ENCODE measurements around the gene ADAMTSL2. TPM values are rescaled to one million over a fixed set of nuclear protein-coding genes. Genes with fewer than 3 reads are reported as not detected.
"Not testable (repeated sequence)": the region's sequence is repeated elsewhere in the genome, so short reads cannot be mapped to it uniquely, and the experiment has no call there.

Gene ADAMTSL2
- total RNA-seq, 1 donor from 2014 or later: 9.5 TPM

DNA sequence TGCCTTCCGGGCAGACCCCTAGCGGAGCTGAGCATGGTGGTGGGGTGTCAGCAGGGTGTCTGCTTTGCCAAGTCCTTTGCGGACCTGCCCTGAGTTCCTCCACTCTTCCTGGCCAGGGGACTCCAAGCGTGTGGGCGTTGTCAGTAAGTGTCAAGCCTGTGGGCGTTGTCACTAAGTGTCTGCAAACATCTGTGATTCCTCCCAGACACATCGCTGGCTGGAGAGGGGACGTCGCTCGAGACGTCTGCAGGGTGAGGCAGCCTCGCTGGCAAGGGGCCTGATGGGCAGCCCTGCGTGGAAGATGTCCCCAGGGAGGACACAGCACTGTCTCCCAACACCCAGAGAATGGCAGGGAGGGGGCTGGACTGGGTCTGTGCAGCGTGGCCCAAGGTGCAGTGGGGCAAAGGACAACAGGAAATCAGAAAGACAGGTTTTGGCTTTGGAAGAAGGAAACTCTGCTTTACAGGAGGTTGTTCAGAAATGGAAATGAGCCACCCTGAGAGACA, 28.8 kb downstream of the ADAMTSL2 start:
- peak; percentile 83 for DNase-seq (ENCODE audit: missing footprints)
- peak; percentile 60 for ATAC-seq
- intact Hi-C loops (cut with DNase I): no loop called here

DNA sequence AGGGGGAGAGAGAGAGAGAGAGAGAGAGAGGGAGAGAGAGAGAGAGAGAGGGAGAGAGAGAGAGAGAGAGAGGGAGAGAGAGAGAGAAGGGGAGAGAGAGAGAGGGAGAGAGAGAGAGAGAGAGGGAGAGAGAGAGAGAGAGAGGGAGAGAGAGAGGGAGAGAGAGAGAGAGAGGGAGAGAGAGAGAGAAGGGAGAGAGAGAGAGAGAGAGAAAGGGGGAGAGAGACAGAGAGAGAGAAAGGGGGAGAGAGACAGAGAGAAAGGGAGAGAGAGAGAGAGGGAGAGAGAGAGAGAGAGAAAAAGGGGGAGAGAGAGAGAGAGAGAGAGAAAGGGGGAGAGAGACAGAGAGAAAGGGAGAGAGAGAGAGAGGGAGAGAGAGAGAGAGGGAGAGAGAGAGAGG, 29.3 kb downstream of the ADAMTSL2 start:
- intact Hi-C loops (cut with DNase I); ATAC-seq; DNase-seq (ENCODE audit: missing footprints): not testable (repeated sequence)

DNA sequence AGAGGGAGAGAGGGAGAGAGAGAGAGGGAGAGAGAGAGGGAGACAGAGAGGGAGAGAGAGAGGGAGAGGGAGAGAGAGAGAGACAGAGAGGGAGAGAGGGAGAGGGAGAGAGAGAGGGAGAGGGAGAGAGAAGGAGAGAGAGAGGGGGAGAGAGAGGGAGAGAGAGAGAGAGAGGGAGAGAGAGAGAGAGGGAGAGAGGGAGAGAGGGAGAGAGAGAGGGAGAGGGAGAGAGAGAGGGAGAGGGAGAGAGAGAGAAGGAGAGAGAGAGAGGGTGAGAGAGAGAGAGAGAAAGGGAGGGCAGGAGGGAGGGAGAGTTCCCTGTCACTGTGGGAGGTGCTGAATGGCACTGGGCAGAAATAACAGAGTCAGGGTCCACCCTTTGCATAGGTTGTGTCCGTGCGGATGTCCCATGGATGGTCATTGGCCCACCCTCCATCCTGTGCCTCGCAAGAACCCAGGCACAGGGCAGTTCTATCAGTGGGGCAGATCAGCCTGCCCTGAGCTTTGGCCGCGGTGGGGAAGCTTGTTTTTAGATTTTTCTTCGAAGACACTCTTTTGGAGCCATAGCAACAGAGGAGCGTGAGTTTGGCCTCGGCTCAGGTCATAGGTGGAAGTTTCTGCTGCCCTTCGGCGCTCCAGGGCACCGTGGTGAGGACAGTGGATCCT, 30.1 kb downstream of the ADAMTSL2 start:
- no peak for DNase-seq (ENCODE audit: missing footprints)
- intact Hi-C loops (cut with DNase I): no loop called here
- ATAC-seq: peak; percentile 11

DNA sequence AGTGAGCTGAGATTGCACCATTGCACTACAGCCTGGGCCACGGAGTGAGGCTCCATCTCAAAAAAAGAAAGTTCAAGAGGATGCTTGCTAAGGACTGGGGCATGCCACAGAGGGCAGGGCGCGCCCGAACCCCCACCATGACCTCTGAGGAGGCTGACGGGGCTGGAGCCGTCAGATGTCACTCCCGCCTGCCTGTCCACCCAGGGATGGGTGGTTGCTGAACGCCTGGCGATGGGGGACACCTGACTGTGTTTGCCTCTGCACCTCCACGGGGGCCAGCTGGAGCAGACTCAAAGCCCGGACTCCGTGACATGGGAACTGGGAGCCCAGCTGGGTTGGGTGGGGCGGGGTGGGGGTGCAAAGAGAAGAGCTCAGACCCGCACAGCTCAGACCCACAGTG, 31.9 kb downstream of the ADAMTSL2 start:
- intact Hi-C loops (cut with DNase I): no loop called here
- DNase-seq (ENCODE audit: missing footprints): no peak
- ATAC-seq: no peak

DNA sequence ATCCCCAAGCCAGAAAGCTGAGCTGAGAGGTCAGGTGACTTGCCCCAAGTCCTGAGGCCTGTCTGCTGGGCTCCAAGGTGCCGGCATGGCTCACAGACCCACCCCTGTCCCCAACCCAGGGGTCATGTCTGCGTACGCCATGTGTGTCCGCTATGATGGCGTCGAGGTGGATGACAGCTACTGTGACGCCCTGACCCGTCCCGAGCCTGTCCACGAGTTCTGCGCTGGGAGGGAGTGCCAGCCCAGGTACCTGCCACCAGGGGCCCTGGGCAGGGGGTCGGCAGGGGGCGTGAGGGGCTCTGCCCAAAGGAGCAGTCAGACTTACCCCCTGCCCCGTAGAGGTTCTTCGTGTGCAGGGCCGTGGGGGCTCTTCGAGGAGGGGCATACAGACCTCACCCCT, 32.3 kb downstream of the ADAMTSL2 start:
- no peak for DNase-seq (ENCODE audit: missing footprints)
- ATAC-seq: no peak
- intact Hi-C loops (cut with DNase I): no loop called here

DNA sequence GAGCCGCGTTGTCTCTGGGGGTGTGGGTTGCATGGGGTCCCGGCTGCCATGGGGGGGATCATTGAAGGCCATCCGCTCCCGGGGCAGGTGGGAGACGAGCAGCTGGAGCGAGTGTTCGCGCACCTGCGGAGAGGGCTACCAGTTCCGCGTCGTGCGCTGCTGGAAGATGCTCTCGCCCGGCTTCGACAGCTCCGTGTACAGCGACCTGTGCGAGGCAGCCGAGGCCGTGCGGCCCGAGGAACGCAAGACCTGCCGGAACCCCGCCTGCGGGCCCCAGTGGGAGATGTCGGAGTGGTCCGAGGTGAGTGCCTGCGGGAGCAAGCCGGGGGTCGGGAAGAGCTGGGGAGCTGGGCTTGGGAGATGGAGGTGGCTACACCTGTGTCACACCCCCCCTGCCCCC, 33.7 kb downstream of the ADAMTSL2 start:
- DNase-seq (ENCODE audit: missing footprints) (no peak), ATAC-seq (no peak)
- intact Hi-C loops (cut with DNase I): no loop called here

DNA sequence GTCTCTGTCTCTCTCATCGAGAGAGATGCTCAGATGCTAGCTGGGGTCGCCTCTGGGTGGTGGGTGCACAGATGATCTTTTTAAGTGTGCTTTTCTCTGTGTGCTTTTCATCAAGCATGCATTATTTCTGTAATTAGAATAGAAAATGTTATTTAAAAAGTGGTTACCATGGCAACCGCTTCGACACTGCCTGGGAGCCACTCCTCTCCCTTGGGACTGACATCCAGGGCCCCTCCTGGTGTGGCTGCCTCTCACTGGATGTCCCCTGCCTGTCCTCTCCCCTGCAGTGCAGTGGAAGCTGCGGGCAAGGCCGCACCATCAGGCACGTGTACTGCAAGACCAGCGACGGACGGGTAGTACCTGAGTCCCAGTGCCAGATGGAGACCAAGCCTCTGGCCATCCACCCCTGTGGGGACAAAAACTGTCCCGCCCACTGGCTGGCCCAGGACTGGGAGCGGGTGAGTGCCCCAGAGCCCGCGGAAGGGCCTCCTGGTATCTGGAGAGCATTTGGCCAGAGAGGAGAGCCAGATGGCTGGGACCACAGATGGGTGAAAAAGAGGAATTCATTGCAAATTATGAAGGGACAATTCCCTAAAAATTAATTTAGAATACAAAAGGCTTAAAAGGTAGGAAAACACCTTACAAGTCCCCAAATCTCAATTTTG, 34.7 kb downstream of the ADAMTSL2 start:
- DNase-seq (ENCODE audit: missing footprints): no peak
- intact Hi-C loops (cut with DNase I): no loop called here
- no peak for ATAC-seq

DNA sequence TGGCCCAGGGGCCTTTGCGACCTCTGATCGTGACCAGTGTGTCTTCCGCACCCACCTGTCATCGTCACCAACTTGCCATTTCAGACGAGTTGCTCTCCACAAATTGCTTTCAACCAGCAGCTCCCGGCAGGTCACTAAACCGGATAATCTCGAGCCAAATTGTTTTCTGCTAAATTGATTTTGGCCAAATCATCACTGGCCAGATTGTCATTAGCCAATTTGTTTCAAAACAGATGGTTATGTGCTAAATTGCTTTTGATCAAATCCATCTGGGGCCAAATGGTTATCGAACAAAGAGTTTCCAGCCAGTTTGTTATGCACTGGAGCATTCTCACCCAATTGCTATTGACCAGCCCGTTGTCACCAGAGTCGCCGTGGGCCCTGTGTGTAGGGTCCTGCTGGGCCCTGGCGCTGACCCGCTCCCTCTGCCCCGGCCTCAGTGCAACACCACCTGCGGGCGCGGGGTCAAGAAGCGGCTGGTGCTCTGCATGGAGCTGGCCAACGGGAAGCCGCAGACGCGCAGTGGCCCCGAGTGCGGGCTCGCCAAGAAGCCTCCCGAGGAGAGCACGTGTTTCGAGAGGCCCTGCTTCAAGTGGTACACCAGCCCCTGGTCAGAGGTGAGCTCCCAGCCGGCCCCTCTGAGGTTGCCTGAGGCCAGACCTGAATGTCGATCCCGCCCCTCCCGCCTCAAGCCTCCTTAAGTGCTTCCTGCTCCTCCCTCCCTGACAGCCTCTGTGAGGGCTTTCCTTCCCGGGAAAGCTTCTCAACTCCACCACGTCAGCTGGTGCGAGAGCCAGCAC, 35.6 kb downstream of the ADAMTSL2 start:
- intact Hi-C loops (cut with DNase I): no loop called here
- ATAC-seq (no peak), DNase-seq (ENCODE audit: missing footprints) (no peak)

DNA sequence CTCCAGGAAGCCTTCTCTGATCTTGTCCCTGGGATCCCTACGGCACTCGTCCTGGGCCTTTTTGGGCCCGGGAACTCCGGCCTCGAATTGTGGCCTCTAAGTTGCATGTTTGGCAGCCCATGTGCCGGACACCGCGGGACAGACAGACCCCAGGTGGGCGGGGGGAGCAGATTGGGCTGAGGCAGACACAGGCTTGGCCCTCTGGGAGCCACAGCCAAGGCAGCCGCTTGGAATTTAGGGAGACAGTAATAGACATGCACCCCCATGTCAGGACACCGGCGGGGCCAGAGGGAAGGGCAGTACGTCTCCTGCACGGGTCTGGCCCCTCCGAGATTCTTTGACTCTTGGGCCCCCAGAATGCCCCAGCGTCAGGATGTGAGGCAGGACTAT, 36.2 kb downstream of the ADAMTSL2 start:
- ATAC-seq (no peak), DNase-seq (ENCODE audit: missing footprints) (no peak)
- intact Hi-C loops (cut with DNase I): no loop called here

DNA sequence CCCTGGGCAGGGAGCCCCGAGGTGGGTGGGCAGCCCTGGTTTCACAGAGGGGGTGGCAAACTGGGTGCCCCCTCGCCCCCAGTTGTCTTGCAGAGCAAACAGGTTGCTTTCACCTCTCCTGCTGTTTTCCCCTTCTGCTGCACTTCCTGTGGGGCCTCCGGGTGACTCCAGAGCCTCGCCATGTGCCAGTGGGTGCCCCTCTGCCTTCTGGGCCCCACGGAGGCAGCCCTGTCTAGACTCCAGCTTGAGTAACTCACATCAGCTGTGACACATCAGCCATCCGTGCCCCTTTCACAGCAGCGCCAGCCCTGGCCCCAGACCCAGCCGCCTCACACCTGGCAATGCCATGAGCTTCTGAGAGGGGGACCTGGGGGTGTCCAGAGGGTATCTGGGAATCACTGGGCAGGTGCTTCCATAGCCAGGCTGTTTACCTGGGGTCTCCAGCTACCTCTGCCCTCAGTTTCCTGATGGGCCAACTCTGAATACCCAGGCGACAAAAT, 36.9 kb downstream of the ADAMTSL2 start:
- DNase-seq (ENCODE audit: missing footprints): no peak
- intact Hi-C loops (cut with DNase I): no loop called here
- no peak for ATAC-seq

DNA sequence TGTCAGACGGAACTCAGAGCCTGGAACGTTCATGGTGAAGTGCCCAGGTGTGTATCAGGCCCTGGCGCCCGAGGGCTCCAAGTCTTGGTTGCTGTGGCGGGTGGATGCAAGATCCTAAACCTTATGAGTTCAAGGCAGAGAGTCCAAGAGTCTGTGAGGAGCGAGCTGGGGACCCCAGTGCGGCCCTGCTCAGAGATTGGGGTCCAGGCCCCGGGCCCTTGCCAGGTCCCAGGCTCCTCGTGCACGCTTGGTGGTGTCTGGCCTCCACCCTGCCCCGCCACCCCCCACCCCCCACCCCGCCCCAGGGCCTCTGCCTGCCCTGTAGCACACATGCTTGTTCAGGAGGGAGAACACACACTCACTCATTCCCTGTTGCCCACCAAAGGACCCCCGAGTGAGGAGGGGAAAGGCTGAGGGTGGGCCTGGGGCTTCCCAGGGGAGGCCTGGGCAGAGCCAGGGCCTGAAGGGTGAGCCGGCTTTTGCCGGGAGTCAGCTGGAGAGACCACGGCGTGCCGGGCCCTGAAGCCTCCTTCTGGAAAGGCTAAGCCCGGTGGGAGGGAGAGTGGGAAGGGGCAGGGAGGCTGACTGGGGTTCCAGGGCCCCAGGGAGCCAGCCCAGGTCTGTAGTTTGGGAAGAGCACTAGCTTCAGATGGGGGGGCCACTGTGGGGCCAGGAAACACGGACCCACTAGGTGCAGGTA, 37.5 kb downstream of the ADAMTSL2 start:
- intact Hi-C loops (cut with DNase I): no loop called here
- ATAC-seq (no peak), DNase-seq (ENCODE audit: missing footprints) (peak; percentile 4)

DNA sequence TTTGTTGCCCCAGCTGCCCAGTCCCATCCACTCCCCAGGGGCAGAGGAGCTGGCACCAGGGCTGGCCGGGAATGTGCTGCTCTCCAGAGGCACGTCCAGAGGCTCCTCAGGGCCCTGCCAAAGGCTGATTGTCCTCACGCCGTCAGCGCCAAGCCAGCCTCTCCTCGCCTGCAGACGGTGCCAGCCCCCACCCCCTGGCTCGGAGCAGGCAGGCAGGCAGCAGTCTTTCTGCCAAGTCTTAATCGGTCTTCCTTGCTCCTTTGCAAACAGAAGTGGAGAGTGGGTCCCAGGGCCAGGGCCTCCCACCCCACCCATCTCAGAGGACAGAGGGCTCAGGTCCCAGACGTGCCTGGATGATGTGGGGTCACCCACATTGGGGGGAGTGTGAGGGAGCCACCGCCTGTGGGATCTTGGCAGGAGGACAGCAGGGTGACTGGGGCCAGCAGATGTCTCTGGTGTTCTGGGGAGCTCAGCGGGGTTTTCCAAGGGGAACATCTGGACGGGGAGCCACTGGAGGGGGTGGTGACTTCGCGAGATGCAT, 38.4 kb downstream of the ADAMTSL2 start:
- DNase-seq (ENCODE audit: missing footprints) (peak; percentile 86), ATAC-seq (peak; percentile 88)
- intact Hi-C loops (cut with DNase I): no loop called here

DNA sequence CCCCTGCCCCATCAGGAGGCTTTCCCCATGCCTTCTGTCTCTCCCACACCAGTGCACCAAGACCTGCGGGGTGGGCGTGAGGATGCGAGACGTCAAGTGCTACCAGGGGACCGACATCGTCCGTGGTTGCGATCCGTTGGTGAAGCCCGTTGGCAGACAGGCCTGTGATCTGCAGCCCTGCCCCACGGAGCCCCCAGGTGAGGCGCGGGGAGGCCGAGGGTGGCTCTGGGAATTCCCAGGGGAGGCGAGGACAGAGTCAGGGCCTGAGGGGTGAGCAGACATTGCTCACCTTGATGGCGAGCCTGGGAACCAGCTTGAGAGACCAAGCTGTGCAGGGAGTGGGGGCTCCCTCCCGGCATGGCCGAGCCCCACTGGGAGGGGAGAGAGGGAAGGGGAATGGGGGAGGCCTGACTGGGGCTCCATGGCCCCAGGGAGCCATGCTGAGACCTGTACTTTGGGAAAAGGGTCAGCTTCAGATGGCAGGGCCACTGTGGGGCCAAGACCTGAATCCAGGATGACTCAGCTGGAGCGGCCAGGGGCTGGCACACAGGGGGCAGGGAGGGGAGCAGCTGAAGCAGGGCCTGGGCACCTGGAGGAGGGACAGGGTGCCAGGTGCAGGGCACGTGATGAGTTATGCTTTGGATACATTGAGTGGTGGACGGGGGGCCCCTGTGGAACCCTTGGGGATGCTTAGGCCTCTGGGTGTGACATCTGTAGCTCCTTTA, 39.4 kb downstream of the ADAMTSL2 start:
- DNase-seq (ENCODE audit: missing footprints) (peak; percentile 77), ATAC-seq (no peak)
- intact Hi-C loops (cut with DNase I): no loop called here

DNA sequence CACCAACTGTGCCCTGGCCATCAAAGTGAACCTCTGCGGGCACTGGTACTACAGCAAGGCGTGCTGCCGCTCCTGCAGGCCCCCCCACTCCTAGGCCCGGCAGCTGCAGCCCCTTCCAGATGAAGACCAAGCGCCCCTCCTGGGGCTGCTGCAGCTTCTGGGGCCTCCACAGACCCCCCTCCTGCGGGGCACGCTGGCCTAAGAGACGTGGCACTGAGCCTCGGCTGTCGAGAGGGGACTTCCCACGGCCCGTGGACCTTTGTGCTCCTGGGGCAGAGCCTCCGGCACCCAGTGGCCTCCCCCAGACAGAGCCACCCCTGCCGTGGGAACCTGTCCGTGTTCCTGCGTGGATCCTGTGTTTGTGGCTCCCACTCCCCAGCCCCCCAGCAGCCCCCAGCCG, 40.3 kb downstream of the ADAMTSL2 start:
- DNase-seq (ENCODE audit: missing footprints): peak; percentile 64
- intact Hi-C loops (cut with DNase I): no loop called here
- ATAC-seq: no peak

DNA sequence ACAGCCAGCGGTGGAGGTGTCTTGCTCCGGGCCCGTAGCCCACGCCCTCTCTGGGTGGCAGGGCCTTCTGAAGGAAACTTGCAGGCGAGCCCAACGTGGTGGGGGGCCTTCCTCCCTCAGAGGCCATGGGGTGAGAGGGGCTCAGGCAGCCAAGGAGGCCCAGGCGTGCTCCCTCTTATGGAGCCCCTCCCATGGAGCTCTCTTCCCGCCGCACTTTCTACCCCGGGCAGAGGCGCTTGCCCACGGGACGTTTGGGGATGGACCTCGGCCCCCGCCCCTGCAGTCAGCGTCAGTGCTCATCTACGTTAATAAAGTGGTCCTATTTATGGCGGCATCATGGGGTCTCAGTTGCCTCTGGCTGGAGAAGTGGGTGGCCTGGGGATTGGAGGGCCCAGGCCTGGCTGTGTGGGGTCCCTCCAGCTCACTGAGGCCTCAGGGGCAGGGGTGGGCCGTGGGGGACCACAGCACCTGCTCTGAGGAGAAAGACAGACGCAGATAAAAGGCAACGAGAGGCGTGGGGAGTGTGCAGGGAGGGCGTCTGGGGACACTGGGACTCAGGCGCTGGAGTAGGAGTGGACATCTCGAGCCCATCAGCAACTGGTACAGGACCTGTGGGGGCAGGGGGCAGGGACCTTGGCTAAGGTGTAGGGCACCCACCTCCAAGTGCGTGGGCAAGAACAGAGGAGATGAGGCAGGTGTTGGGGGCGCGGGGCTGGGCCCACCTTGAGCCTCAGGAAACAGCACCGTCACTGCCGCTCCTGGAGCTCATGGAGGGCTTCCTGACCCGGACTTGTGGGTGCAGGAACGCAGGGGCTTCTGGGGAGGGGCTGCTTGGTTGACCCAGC, 40.9 kb downstream of the ADAMTSL2 start:
- ATAC-seq (no peak), DNase-seq (ENCODE audit: missing footprints) (peak; percentile 45)
- intact Hi-C loops (cut with DNase I): no loop called here

DNA sequence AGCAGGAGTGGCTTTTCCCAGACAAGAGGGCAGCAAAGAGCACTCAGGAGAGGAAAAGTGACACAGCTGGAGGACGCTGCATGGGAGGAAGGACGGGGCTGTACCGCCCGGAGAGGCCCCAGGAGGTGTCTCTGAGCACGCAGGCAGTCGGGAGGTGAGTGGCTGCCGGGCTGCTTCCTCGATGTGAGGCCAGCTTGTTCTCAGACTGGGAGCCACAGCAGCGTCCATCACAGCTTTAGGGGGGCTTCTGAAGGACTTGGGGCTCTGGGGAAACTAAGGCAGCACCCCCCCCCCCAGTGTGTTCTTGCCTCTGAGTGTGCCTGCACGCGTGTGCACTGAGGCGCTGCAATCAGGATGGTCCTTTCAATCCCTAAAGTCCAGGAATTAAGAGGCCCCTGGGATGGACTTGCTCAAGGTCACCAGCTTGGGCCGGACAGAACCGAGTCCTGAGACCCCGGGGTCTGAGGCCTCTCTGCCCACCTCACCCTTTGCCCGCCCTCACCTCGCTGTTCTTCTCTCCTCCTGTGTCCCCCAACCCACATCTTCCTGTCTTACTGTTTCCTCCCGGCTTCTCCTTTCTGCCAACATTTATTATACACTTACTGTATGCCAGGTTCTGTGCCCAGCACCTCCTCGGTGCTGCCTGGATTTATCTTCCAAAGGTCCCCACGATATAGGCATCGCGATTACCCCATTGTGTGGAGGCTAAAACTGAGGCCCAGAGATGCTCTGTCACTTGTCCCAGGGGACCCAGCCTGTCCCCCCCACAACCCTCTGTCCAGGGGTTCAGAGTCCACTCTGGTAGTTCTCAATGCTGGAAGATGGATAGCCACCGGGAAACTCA, 41.7 kb downstream of the ADAMTSL2 start:
- ATAC-seq (no peak), DNase-seq (ENCODE audit: missing footprints) (peak; percentile 43)
- intact Hi-C loops (cut with DNase I): no loop called here
